Tibial artery (tissue), 4 donors: ENCODE results near the gene RAB1B.

ENCODE experiments used
- DNase-seq, 2 donors: peaks; one replicate each; pipeline ENCODE4 v3.0.0-alpha.2; 2019
- H3K27ac ChIP-seq, 2 donors: fragments of 200-600 bp; sonication (generic) in 1 of 2; 1 replicate in 1 of 2; 2 replicates in 1 of 2; pipeline ENCODE4 v1.5.1; 2018 to 2019; ENCODE audit warnings: mild to moderate bottlenecking in 1 of 2
- H3K27me3 ChIP-seq, 2 donors: fragments of 200-600 bp; sonication (generic) in 1 of 2; one replicate each; pipeline versions ENCODE4 v1.5.1 to v1.6.0; 2016 to 2019
- H3K36me3 ChIP-seq, 3 donors: fragments of 200-600 bp; sonication (generic) in 2 of 3; one replicate each; pipeline ENCODE4 v1.5.1; 2016 to 2019; ENCODE audit warnings: mild to moderate bottlenecking in 2 of 3
- H3K4me1 ChIP-seq, 4 donors: fragments of 200-600 bp; sonication (generic) in 2 of 4; 1 replicate in 3 of 4; 2 replicates in 1 of 4; pipeline ENCODE4 v1.5.1; 2016 to 2019
- H3K4me3 ChIP-seq, 2 donors: fragments of 200-600 bp; sonication (generic) in 1 of 2; 1 replicate in 1 of 2; 2 replicates in 1 of 2; pipeline ENCODE4 v1.5.1; 2018 to 2019; ENCODE audit warnings: mild to moderate bottlenecking in 2 of 2
- H3K9me3 ChIP-seq, 3 donors: fragments of 200-600 bp; sonication (generic) in 1 of 3; one replicate each; pipeline ENCODE4 v1.5.1; 2016 to 2019
- CTCF ChIP-seq, 2 experiments: fragments of 200-600 bp in 1 of 2; fragments of 450-650 bp in 1 of 2; IDR thresholded peaks; one replicate each; pipeline ENCODE4 v1.5.1; 2017 to 2019; ENCODE audit warnings: antibody characterized with exemption in 2 of 2, mild to moderate bottlenecking in 1 of 2, moderate library complexity in 1 of 2
- intact Hi-C: fragments of 100-400 bp; cut with DNase I; formaldehyde crosslinking; loops from one replicate; pipeline ENCODE4 v1.15.0; 2023; ENCODE audit warnings: low total_unique reads

Gene RAB1B

GRCh38 chr11:66294626-66295620 is 26.5 kb downstream of the RAB1B start:
- H3K4me3 ChIP-seq, result no peak overlapping the region
- H3K27ac ChIP-seq, result no peak overlapping the region
- H3K27me3 ChIP-seq, result peaks cover 0 to 57% of the 10 kb centered on the region in 2 donors
- DNase-seq, result no peak
- H3K4me1 ChIP-seq, result peaks cover 0 to 16% (median 10%) of the 10 kb centered on the region in 4 donors
- H3K9me3 ChIP-seq, result no peaks in the 10 kb centered on the region
- H3K36me3 ChIP-seq, result no peaks in the 10 kb centered on the region
- intact Hi-C loops, result no loop called here
- TF ChIP-seq CTCF (IDR thresholded peaks at IDR 0.05), result no peak

GRCh38 chr11:66297610-66298009 is 29.2 kb downstream of the RAB1B start:
- intact Hi-C loops, result no loop called here
- TF ChIP-seq CTCF (IDR thresholded peaks at IDR 0.05), result no peak
- Histone ChIP-seq H3K4me1 (no peaks in the 10 kb centered on the region), H3K27ac (no peak overlapping the region), H3K9me3 (no peaks in the 10 kb centered on the region), H3K27me3 (peaks cover 0 to 48% of the 10 kb centered on the region in 2 donors), H3K4me3 (no peak overlapping the region), H3K36me3 (no peaks in the 10 kb centered on the region)
- DNase-seq, result no peak

- no peak overlapping the region for H3K27ac ChIP-seq
- no peak overlapping the region for H3K4me3 ChIP-seq
- H3K9me3 ChIP-seq, result no peaks in the 10 kb centered on the region
- no peaks in the 10 kb centered on the region for H3K4me1 ChIP-seq
- DNase-seq, result no peak
- no peaks in the 10 kb centered on the region for H3K36me3 ChIP-seq
- intact Hi-C loops, result no loop called here
- H3K27me3 ChIP-seq, result peaks cover 0 to 33% of the 10 kb centered on the region in 2 donors
- no peak for TF ChIP-seq CTCF (IDR thresholded peaks at IDR 0.05)
Observed at GRCh38 chr11:66299186-66299585, 30.7 kb downstream of the RAB1B start.

DNA sequence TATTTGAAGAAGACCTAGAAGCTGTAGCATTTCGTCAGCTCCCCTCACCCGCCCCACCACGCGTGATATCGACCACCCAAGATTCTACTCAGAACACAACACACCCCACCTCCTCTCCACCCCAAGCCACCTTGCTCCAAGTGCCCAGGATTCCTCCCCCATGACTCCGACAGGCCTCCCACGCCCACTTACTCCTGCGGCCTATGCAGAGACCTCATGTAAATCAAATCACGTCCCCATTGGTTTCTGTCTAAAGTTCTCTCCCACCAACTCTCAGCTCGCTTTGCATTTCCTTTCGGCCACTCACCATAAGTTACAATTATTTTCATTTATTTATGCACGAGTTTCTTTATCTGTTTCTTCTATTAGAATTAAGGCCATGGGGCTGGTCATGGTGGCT is 34.2 kb downstream of the RAB1B start:
- Histone ChIP-seq H3K36me3 (no peaks in the 10 kb centered on the region), H3K27me3 (no peaks in the 10 kb centered on the region), H3K9me3 (no peaks in the 10 kb centered on the region), H3K4me3 (no peak overlapping the region), H3K27ac (no peak overlapping the region), H3K4me1 (no peaks in the 10 kb centered on the region)
- intact Hi-C loops, result no loop called here
- TF ChIP-seq CTCF (IDR thresholded peaks at IDR 0.05), result no peak
- DNase-seq, result no peak

GRCh38 chr11:66309475-66309874 is 41.0 kb downstream of the RAB1B start:
- H3K4me3 ChIP-seq, result no peak overlapping the region
- DNase-seq, result no peak
- no peak for TF ChIP-seq CTCF (IDR thresholded peaks at IDR 0.05)
- H3K36me3 ChIP-seq, result no peaks in the 10 kb centered on the region
- H3K9me3 ChIP-seq, result no peaks in the 10 kb centered on the region
- intact Hi-C loops, result no loop called here
- peaks cover 0 to 8% of the 10 kb centered on the region in 2 donors for H3K27me3 ChIP-seq
- H3K4me1 ChIP-seq, result peaks cover 0 to 16% (median 10%) of the 10 kb centered on the region in 4 donors
- H3K27ac ChIP-seq, result no peak overlapping the region
